ENCODE measurements around the gene EVI5. TPM values are rescaled to one million over a fixed set of nuclear protein-coding genes. Genes with fewer than 3 reads are reported as not detected.

The EVI5 gene
- total RNA-seq, 3 donors from 2014 or later, result 28.0 to 38.7 (median 31.2) TPM

DNA sequence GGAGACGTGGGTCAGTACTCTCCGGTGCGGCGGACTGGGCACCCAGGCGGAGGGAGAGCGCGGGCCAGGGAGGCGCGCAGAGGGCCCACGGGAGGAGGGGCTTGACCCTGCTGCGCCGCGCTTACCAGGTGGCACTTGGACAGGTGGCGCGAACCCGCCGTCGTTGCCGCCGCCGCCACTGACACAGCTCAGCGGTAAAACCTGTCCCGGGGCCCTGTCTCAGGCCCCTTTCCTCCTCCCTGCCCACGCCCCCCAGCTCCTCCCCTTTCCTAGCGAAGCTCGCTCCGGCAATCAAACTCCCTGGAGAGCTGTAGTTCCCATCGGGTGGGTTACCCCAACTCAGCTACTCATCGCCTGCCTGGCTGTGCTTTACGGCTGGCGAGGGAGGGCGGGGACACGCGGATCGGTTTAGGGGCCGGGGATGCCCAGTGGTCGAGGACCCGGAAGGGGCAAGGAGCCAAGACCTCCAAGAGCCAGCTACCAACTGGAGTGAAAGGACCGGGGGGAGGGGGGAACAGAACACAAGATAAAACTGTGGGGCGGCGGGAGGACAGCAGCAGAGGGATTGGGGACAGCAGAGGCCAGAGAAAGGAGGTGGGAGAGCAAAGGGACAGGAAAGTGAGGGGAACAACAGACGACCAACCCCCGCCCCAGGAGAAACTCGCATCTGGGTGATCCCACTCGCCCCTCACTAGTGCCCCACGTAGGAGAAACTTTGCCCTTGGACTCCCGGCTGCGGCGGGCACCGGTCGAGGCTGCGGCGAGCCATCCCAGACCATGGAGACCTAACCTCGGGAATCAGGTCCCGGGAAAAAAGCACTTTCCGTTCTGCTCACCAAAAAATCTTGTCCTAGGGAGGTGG lies 301.1 kb downstream of the EVI5 start:
- TF ChIP-seq POLR2AphosphoS5 (IDR thresholded peaks at IDR 0.05) (no peak), POLR2A (IDR thresholded peaks at IDR 0.05) (no peak)
- TF ChIP-seq, protein P1, sequence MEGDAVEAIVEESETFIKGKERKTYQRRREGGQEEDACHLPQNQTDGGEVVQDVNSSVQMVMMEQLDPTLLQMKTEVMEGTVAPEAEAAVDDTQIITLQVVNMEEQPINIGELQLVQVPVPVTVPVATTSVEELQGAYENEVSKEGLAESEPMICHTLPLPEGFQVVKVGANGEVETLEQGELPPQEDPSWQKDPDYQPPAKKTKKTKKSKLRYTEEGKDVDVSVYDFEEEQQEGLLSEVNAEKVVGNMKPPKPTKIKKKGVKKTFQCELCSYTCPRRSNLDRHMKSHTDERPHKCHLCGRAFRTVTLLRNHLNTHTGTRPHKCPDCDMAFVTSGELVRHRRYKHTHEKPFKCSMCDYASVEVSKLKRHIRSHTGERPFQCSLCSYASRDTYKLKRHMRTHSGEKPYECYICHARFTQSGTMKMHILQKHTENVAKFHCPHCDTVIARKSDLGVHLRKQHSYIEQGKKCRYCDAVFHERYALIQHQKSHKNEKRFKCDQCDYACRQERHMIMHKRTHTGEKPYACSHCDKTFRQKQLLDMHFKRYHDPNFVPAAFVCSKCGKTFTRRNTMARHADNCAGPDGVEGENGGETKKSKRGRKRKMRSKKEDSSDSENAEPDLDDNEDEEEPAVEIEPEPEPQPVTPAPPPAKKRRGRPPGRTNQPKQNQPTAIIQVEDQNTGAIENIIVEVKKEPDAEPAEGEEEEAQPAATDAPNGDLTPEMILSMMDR (IDR thresholded peaks at IDR 0.05), result no peak
- intact Hi-C loops (cut with DNase I; ENCODE audit: low total_unique reads), result no loop called here
- no peak for DNase-seq (ENCODE audit: low spot score in 2 of 2)
- H3K9me3 ChIP-seq, result no peaks in the 10 kb centered on the region
- H3K36me3 ChIP-seq, result no peaks in the 10 kb centered on the region
- H3K27ac ChIP-seq, result peak overlapping the region in 1 of 2 donors; percentile 7
- H3K27me3 ChIP-seq, result peaks cover 11 to 82% of the 10 kb centered on the region in 2 donors
- H3K4me1 ChIP-seq, result peaks cover 16 to 36% of the 10 kb centered on the region in 2 donors
- H3K4me3 ChIP-seq, result peak overlapping the region; percentile 45 to 69 (median 49)

DNA sequence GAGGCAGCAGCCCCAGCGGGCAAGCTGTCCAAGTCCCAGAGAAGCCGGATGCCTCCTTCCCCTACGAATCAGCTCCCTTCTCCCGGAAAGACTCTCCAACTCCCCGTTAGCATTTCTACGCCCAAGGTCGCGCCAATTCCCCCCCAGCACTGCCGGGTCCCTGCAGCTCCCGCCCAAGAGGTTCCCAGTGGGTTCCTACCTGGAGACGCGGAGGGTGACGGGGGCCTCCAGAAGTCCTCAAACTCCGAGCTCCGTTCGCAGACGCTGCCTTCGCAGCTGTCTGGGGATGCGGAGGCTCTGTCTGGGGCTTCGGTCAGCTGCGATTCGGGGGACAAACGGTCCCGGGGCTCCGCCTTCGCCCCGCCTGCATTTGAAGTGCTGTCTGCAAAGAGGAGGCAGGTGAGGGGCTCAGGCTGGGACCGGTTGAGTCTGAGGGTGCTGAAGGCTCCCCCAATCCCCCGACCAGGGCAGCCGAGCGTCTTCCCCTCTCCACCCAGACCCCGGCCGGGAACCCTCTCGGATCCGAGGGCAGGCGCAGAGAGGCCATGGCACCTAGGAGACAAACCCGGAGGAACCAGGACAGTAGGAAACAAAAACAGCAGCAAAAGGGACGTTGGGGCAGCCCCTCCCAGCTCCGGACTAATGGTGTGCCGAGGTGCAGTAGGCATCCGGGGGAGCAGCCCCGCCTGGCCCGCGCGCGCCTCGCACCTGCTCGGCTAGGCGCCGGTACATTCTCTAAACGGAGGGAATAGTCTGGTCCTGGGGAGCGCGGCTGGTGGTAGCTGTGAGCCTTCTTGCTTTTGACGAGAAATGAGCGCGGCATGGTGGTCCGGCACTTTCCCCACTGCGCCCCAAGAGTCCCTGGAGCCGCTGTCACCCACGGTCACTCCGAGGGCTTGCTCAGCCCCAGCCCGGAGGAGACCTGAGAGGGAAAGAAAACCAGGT lies 302.0 kb downstream of the EVI5 start:
- intact Hi-C loops (cut with DNase I; ENCODE audit: low total_unique reads), result no loop called here
- Histone ChIP-seq H3K27me3 (peaks cover 11 to 82% of the 10 kb centered on the region in 2 donors), H3K36me3 (no peaks in the 10 kb centered on the region), H3K4me1 (peaks cover 16 to 36% of the 10 kb centered on the region in 2 donors), H3K27ac (peak overlapping the region in 1 of 2 donors; percentile 7), H3K9me3 (no peaks in the 10 kb centered on the region), H3K4me3 (peak overlapping the region; percentile 45 to 69 (median 49))
- TF ChIP-seq POLR2AphosphoS5 (IDR thresholded peaks at IDR 0.05) (no peak), POLR2A (IDR thresholded peaks at IDR 0.05) (no peak)
- TF ChIP-seq, protein P1 (IDR thresholded peaks at IDR 0.05), result no peak
- DNase-seq (ENCODE audit: low spot score in 2 of 2), result no peak

DNA sequence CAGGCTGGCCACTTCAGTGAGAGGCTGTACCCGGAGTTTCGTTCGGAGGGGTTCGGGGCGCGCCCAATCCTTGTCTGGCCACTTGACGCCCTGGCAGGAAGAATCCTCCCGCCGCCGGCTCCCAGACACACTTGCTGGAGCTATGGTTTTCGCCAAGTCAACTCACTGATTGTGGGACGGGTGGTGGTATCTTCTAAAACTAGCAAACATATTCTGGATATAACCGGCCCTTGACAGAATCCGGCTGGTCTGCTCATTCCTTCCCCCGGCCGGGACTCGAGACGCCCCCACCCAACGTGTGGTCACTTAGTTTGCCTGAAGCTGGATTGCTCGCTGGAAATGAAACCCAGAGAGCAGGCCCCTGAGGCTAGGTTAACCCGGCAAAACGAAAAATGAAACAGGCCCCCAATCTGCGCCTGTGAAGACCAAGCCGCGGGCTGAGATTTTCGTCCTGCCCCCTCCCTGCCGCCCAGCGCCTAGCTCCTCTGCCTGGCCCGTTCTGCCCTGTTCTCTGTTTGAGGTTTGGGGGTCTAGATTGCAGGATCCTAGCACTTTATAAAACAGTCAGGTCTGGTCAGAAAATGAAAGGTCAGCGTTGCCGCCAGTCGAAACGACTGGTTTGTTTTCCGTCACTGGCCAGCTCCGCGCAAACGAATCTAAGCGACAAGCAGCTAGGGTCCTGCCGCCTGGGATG lies 302.8 kb downstream of the EVI5 start:
- Histone ChIP-seq H3K4me1 (peaks cover 16 to 36% of the 10 kb centered on the region in 2 donors), H3K27me3 (peaks cover 11 to 77% of the 10 kb centered on the region in 2 donors), H3K36me3 (no peaks in the 10 kb centered on the region), H3K9me3 (no peaks in the 10 kb centered on the region), H3K27ac (no peak overlapping the region), H3K4me3 (peak overlapping the region; percentile 45 to 69 (median 49))
- DNase-seq (ENCODE audit: low spot score in 2 of 2), result no peak
- intact Hi-C loops (cut with DNase I; ENCODE audit: low total_unique reads), result no loop called here
- TF ChIP-seq, protein P1 (IDR thresholded peaks at IDR 0.05), result no peak
- TF ChIP-seq POLR2AphosphoS5 (IDR thresholded peaks at IDR 0.05) (no peak), POLR2A (IDR thresholded peaks at IDR 0.05) (no peak)

- Histone ChIP-seq H3K27me3 (peaks cover 8 to 71% of the 10 kb centered on the region in 2 donors), H3K9me3 (no peaks in the 10 kb centered on the region), H3K36me3 (no peaks in the 10 kb centered on the region), H3K4me3 (peak overlapping the region; percentile 45 to 69 (median 49)), H3K27ac (no peak overlapping the region), H3K4me1 (peaks cover 16 to 32% of the 10 kb centered on the region in 2 donors)
- intact Hi-C loops (cut with DNase I; ENCODE audit: low total_unique reads), result no loop called here
- DNase-seq (ENCODE audit: low spot score in 2 of 2), result no peak
- no peak for TF ChIP-seq POLR2A (IDR thresholded peaks at IDR 0.05)
- TF ChIP-seq POLR2AphosphoS5 (IDR thresholded peaks at IDR 0.05), result no peak
- TF ChIP-seq, protein P1 (IDR thresholded peaks at IDR 0.05), result no peak
Measured at GRCh38 chr1:92481599-92481925, 303.3 kb downstream of the EVI5 start.

All from breast epithelium (tissue), 4 donors.